ENCODE measurements around the gene NLRX1. TPM values are rescaled to one million over a fixed set of nuclear protein-coding genes. Genes with fewer than 3 reads are reported as not detected.
"Not testable (repeated sequence)": the region's sequence is repeated elsewhere in the genome, so short reads cannot be mapped to it uniquely, and the experiment has no call there.

NLRX1 gene
- polyA plus RNA-seq, 1 donor = 10.4 TPM

DNA sequence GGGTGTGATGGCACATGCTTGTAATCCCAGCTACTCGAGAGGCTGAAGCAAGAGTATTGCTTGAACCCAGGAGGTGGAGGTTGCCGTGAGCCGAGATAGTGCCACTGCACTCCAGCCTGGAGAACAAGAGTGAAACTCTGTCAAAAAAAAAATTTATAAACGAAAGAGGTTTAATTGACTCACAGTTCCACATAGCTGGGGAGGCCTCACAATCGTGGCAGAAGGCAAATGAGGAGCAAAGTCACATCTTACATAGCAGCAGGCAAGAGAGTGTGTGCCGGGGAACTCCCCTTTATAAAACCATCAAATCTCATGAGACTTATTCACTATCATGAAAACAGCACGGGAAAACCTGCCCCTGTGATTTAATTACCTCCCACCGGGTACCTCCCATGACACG, 15.9 kb downstream of the NLRX1 start:
- H3K4me1 ChIP-seq (ENCODE audit: control insufficient read depth, insufficient read depth, low read length) = peaks cover 28% of the 10 kb centered on the region
- 83% methylated on average over 1 of the region's 9 CpGs for WGBS (ENCODE audit: insufficient coverage, low lambda C conversion rate)
- not testable (repeated sequence) for H3K27me3 ChIP-seq (ENCODE audit: control insufficient read depth, insufficient read depth, low read length); DNase-seq; H3K4me3 ChIP-seq (ENCODE audit: low read length); H3K27ac ChIP-seq (ENCODE audit: low read length); H3K9me3 ChIP-seq (ENCODE audit: control insufficient read depth, low read depth, low read length)
- H3K36me3 ChIP-seq (ENCODE audit: control insufficient read depth, insufficient read depth, low read length) = peaks cover 34% of the 10 kb centered on the region

DNA sequence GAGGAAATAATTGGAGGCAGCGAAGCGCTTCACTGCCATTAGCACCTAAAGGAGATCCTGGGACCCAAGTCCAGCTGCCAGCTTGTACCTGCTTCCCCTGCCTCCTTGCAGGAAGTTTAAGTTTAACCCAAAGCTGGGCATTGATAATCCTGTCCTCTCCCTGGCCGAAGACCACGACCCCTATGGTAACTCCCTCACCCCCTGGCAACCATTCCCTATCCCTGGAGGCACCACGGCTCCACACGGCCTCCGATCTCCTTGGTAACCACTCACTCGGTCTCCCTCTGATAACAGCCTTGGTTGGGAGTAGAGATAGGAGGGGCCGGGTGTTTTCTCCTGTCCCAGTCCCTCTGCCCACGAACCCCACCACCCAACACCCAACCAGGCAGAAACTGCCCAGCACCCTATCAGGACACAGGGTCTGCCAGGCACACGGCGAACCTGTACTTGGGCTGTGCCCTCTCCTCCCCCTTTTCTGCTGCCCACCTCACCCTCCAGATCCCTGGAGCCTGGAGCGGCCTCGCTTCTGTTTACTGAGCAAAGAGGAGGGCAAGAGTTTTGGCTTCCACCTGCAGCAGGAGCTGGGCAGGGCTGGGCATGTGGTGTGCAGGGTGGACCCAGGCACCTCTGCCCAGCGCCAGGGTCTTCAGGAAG, 17.6 kb downstream of the NLRX1 start:
- Histone ChIP-seq H3K27me3 (ENCODE audit: control insufficient read depth, insufficient read depth, low read length) (no peaks in the 10 kb centered on the region), H3K4me3 (ENCODE audit: low read length) (peak overlapping the region; percentile 64), H3K9me3 (ENCODE audit: control insufficient read depth, low read depth, low read length) (no peaks in the 10 kb centered on the region), H3K27ac (ENCODE audit: low read length) (peak overlapping the region; percentile 64), H3K4me1 (ENCODE audit: control insufficient read depth, insufficient read depth, low read length) (peaks cover 33% of the 10 kb centered on the region), H3K36me3 (ENCODE audit: control insufficient read depth, insufficient read depth, low read length) (peaks cover 23% of the 10 kb centered on the region)
- peak in 1 of 2 donors; percentile 55 for DNase-seq
- no CpG with 5 or more reads among the region's 15 CpGs for WGBS (ENCODE audit: insufficient coverage, low lambda C conversion rate)

DNA sequence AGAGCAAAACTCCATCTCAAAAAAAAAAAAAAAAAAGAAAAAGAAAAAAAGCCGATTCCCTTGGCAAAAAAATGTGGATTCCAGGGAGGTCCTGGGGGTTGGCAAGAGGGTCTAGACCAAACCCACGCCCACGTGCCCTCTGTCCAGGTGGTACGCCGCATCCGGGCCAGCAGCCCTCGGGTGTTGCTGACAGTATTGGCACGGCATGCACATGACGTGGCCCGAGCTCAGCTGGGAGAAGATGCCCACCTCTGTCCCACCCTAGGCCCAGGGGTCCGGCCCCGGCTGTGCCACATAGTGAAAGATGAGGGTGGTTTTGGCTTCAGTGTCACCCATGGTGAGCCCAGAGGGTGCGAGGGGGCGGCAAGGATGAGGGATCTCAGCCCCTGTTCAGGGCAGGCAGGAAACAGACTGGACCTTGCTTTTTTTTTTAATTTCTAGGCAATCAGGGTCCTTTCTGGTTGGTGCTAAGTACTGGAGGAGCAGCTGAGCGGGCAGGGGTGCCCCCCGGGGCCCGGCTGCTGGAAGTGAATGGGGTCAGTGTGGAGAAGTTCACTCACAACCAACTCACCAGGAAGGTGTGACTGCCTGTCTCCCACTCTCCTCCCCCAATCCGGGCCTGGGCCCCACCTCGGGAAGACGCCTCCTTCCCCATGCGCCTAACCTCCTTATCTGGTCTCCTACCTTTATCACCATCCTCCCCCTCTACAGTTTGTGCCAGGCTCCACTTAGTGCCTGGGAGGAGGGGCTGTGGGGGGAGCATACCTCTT, 18.8 kb downstream of the NLRX1 start:
- no CpG with 5 or more reads among the region's 21 CpGs for WGBS (ENCODE audit: insufficient coverage, low lambda C conversion rate)

DNA sequence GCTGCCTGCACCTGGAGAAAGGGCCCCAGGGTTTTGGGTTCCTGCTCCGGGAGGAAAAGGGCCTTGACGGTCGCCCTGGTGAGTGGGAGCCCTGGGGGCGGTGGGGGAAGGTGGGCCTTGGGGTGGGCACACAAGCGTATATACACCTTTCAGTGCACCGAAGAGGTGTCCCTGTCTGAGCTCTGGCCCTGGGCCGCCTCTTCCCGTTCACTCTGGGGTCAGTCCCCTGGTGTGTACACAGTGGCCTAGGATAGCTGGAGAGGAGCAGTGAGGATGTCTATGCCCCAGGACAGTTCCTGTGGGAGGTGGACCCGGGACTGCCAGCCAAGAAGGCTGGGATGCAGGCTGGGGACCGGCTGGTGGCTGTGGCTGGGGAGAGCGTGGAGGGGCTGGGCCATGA, 19.5 kb downstream of the NLRX1 start:
- H3K4me1 ChIP-seq (ENCODE audit: control insufficient read depth, insufficient read depth, low read length) = peaks cover 33% of the 10 kb centered on the region
- H3K36me3 ChIP-seq (ENCODE audit: control insufficient read depth, insufficient read depth, low read length) = peaks cover 10% of the 10 kb centered on the region
- no peaks in the 10 kb centered on the region for H3K9me3 ChIP-seq (ENCODE audit: control insufficient read depth, low read depth, low read length)
- no peaks in the 10 kb centered on the region for H3K27me3 ChIP-seq (ENCODE audit: control insufficient read depth, insufficient read depth, low read length)
- H3K4me3 ChIP-seq (ENCODE audit: low read length) = no peak overlapping the region
- no peak for DNase-seq
- no CpG with 5 or more reads among the region's 11 CpGs for WGBS (ENCODE audit: insufficient coverage, low lambda C conversion rate)
- no peak overlapping the region for H3K27ac ChIP-seq (ENCODE audit: low read length)

More for the DNA sequence above, 18.8 kb downstream of the NLRX1 start:
- DNase-seq = no peak
- Histone ChIP-seq H3K4me3 (ENCODE audit: low read length) (no peak overlapping the region), H3K4me1 (ENCODE audit: control insufficient read depth, insufficient read depth, low read length) (peaks cover 33% of the 10 kb centered on the region), H3K36me3 (ENCODE audit: control insufficient read depth, insufficient read depth, low read length) (peaks cover 13% of the 10 kb centered on the region), H3K27ac (ENCODE audit: low read length) (no peak overlapping the region), H3K27me3 (ENCODE audit: control insufficient read depth, insufficient read depth, low read length) (no peaks in the 10 kb centered on the region), H3K9me3 (ENCODE audit: control insufficient read depth, low read depth, low read length) (no peaks in the 10 kb centered on the region)

DNA sequence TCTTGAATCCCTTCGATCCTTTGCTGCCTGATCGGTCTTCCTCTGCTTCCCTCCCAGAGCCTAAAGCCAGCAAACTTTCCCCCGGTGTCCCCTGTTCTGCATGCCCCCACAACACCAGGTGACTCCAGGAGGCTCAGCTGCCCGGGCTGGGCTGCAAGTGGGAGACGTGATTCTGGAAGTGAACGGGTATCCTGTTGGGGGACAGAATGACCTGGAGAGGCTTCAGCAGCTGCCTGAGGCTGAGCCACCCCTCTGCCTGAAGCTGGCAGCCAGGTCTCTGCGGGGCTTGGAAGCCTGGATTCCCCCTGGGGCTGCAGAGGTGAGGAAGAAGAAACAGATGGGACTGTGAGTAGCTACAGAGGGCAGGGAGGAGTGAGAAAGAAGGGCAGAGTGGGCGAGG, 20.4 kb downstream of the NLRX1 start:
- no peak for DNase-seq
- no peak overlapping the region for H3K4me3 ChIP-seq (ENCODE audit: low read length)
- WGBS (ENCODE audit: insufficient coverage, low lambda C conversion rate) = 100% methylated on average over 1 of the region's 8 CpGs
- H3K4me1 ChIP-seq (ENCODE audit: control insufficient read depth, insufficient read depth, low read length) = peaks cover 33% of the 10 kb centered on the region
- H3K27me3 ChIP-seq (ENCODE audit: control insufficient read depth, insufficient read depth, low read length) = no peaks in the 10 kb centered on the region
- H3K27ac ChIP-seq (ENCODE audit: low read length) = no peak overlapping the region
- peaks cover 3% of the 10 kb centered on the region for H3K36me3 ChIP-seq (ENCODE audit: control insufficient read depth, insufficient read depth, low read length)
- no peaks in the 10 kb centered on the region for H3K9me3 ChIP-seq (ENCODE audit: control insufficient read depth, low read depth, low read length)

DNA sequence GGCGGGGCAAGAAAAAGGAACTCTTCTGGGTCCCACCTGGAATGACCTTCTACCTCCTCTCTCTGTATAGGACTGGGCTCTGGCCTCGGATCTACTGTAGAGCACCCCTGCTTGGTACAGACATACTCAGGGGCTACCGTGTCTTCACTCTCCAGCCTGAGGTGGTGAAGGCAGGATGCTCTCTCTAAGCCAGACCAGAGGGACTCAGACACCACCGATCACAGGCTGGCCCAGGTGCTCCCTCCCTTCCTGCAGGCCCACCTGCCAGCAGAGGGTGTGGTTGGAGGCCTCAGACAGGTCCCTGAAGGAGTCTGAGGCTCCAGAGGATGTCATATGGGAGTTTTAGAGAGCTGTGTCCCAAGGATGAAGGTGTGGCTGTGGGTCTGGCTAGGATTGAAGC, 20.9 kb downstream of the NLRX1 start:
- Histone ChIP-seq H3K4me3 (ENCODE audit: low read length) (no peak overlapping the region), H3K9me3 (ENCODE audit: control insufficient read depth, low read depth, low read length) (no peaks in the 10 kb centered on the region), H3K27me3 (ENCODE audit: control insufficient read depth, insufficient read depth, low read length) (no peaks in the 10 kb centered on the region), H3K4me1 (ENCODE audit: control insufficient read depth, insufficient read depth, low read length) (peaks cover 33% of the 10 kb centered on the region), H3K36me3 (ENCODE audit: control insufficient read depth, insufficient read depth, low read length) (peaks cover 3% of the 10 kb centered on the region), H3K27ac (ENCODE audit: low read length) (no peak overlapping the region)
- no CpG with 5 or more reads among the region's 4 CpGs for WGBS (ENCODE audit: insufficient coverage, low lambda C conversion rate)
- no peak for DNase-seq

DNA sequence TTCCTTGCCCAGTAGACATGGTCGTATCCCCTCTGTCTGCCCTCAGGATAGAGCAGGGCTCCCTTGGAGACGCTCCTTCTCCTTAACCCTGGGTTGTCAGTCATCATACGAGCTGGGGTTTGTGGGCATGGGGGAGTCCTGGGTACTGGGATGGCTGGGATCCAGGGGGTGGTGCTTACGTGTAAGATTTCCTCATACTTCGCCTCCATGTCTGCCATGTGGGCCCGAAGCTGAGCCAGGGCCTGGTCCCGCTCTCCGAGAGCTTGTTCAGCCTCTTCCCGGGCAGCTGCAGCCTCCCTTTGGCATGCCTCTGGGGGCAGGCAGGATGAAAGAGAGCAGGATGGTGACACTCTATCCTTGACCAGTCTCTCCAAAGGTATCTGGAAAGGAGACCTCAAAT, 22.0 kb downstream of the NLRX1 start:
- Histone ChIP-seq H3K9me3 (ENCODE audit: control insufficient read depth, low read depth, low read length) (no peaks in the 10 kb centered on the region), H3K36me3 (ENCODE audit: control insufficient read depth, insufficient read depth, low read length) (peaks cover 3% of the 10 kb centered on the region)
- no CpG with 5 or more reads among the region's 9 CpGs for WGBS (ENCODE audit: insufficient coverage, low lambda C conversion rate)

DNA sequence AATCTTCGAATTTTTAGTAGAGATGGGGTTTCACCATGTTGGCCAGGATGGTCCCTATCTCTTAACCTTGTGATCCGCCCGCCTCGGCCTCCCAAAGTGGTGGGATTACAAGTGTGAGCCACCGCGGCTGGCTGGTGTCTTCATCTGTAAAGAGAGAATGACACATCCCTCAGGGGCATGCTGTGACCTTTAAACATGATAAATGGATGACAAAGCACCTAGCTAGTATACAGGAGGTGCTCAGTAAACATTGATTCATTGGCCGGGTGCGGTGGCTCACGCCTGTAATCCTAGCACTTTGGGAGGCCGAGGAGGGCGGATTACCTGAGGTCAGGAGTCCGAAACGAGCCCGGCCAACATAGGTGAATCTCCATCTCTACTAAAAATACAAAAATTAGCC, 22.7 kb downstream of the NLRX1 start:
- H3K4me3 ChIP-seq (ENCODE audit: low read length); H3K27ac ChIP-seq (ENCODE audit: low read length); H3K36me3 ChIP-seq (ENCODE audit: control insufficient read depth, insufficient read depth, low read length); H3K9me3 ChIP-seq (ENCODE audit: control insufficient read depth, low read depth, low read length); DNase-seq; H3K27me3 ChIP-seq (ENCODE audit: control insufficient read depth, insufficient read depth, low read length): not testable (repeated sequence)
- no CpG with 5 or more reads among the region's 14 CpGs for WGBS (ENCODE audit: insufficient coverage, low lambda C conversion rate)
- peaks cover 28% of the 10 kb centered on the region for H3K4me1 ChIP-seq (ENCODE audit: control insufficient read depth, insufficient read depth, low read length)

More for the DNA sequence above, 22.0 kb downstream of the NLRX1 start:
- Histone ChIP-seq H3K4me1 (ENCODE audit: control insufficient read depth, insufficient read depth, low read length) (peaks cover 33% of the 10 kb centered on the region), H3K4me3 (ENCODE audit: low read length) (no peak overlapping the region), H3K27me3 (ENCODE audit: control insufficient read depth, insufficient read depth, low read length) (no peaks in the 10 kb centered on the region), H3K27ac (ENCODE audit: low read length) (no peak overlapping the region)
- no peak for DNase-seq

DNA sequence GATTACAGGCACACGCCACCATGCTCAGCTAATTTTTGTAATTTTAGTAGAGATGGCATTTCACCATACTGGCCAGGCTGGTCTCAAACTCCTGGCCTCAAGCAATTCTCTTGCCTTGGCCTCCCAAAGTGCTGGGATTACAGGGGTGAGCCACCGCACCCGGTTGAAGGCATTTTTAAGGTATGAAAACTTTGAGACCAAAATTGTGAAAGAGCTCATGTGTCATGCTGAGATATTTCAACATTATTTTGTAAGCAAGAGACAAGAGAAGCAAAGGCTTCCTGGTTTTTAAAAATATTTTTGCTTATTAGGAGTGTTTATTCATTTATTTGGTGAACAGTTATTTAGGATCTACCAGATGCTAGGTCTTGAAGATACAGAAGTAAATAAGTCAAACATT, 23.6 kb downstream of the NLRX1 start:
- Histone ChIP-seq H3K4me3 (ENCODE audit: low read length) (no peak overlapping the region), H3K27ac (ENCODE audit: low read length) (no peak overlapping the region), H3K4me1 (ENCODE audit: control insufficient read depth, insufficient read depth, low read length) (peaks cover 22% of the 10 kb centered on the region), H3K27me3 (ENCODE audit: control insufficient read depth, insufficient read depth, low read length) (no peaks in the 10 kb centered on the region), H3K9me3 (ENCODE audit: control insufficient read depth, low read depth, low read length) (no peaks in the 10 kb centered on the region), H3K36me3 (ENCODE audit: control insufficient read depth, insufficient read depth, low read length) (peaks cover 3% of the 10 kb centered on the region)
- no CpG with 5 or more reads among the region's 3 CpGs for WGBS (ENCODE audit: insufficient coverage, low lambda C conversion rate)
- DNase-seq = no peak

DNA sequence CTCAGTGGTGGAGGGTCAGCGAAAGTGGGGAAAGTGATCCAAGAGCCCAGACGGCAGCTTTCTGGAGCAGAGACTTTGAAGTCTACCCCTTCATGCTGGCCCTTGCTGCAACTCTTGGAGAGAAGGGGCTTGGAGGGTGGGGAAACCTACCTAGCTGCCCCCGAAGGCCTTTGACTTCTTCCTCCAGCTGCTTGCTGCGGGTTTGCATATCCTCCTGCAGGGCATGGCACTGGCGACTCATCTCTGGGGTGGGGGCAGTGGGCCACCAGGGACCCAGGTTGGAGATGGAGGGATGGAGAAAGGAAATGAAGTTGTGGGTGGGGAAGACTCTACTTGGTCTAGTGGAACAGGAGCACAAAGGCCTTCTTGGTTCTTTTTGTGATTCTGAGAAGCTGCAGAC, 24.5 kb downstream of the NLRX1 start:
- H3K4me3 ChIP-seq (ENCODE audit: low read length) = no peak overlapping the region
- no CpG with 5 or more reads among the region's 5 CpGs for WGBS (ENCODE audit: insufficient coverage, low lambda C conversion rate)
- no peak for DNase-seq
- H3K36me3 ChIP-seq (ENCODE audit: control insufficient read depth, insufficient read depth, low read length) = peaks cover 3% of the 10 kb centered on the region
- no peaks in the 10 kb centered on the region for H3K9me3 ChIP-seq (ENCODE audit: control insufficient read depth, low read depth, low read length)
- H3K27ac ChIP-seq (ENCODE audit: low read length) = no peak overlapping the region
- no peaks in the 10 kb centered on the region for H3K27me3 ChIP-seq (ENCODE audit: control insufficient read depth, insufficient read depth, low read length)
- peaks cover 14% of the 10 kb centered on the region for H3K4me1 ChIP-seq (ENCODE audit: control insufficient read depth, insufficient read depth, low read length)
